ENCODE results near the gene GLYATL1B.
"Not testable (repeated sequence)": the region's sequence is repeated elsewhere in the genome, so short reads cannot be mapped to it uniquely, and the experiment has no call there.

DNA sequence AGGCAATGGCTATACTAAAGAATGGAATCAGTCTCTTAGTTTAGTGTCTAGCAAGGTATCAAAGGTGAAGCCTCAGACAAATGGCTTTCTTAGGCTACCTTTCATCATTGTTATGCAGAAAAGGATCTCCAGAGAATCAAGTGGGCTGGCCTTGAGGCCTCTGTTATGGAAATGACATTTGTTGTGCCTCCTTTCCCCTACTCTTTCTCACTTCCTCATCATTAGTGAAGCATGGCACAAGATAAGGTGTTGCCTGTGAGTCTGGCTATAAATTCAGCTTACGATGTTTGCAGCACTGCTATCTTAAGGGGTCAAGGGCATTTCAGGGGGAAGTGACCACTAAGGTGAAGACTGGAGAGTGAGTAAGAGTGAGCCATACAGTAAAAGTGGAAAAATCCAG is 9.1 kb downstream of the GLYATL1B start:
- TF ChIP-seq, protein P1, sequence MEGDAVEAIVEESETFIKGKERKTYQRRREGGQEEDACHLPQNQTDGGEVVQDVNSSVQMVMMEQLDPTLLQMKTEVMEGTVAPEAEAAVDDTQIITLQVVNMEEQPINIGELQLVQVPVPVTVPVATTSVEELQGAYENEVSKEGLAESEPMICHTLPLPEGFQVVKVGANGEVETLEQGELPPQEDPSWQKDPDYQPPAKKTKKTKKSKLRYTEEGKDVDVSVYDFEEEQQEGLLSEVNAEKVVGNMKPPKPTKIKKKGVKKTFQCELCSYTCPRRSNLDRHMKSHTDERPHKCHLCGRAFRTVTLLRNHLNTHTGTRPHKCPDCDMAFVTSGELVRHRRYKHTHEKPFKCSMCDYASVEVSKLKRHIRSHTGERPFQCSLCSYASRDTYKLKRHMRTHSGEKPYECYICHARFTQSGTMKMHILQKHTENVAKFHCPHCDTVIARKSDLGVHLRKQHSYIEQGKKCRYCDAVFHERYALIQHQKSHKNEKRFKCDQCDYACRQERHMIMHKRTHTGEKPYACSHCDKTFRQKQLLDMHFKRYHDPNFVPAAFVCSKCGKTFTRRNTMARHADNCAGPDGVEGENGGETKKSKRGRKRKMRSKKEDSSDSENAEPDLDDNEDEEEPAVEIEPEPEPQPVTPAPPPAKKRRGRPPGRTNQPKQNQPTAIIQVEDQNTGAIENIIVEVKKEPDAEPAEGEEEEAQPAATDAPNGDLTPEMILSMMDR (IDR thresholded peaks at IDR 0.05): not testable (repeated sequence)
- TF ChIP-seq POLR2AphosphoS5 (IDR thresholded peaks at IDR 0.05): not testable (repeated sequence)
